HepG2 (cell line): ENCODE data around the gene RAPGEF6. TPM values are rescaled to one million over a fixed set of nuclear protein-coding genes. Genes with fewer than 3 reads are reported as not detected.

ENCODE experiments used
- BRD4 ChIP-seq: sonication (generic); formaldehyde crosslinking; IDR thresholded peaks from 2 replicates; pipeline ENCODE4 v1.4.0; 2020; ENCODE audit warnings: missing genetic modification reagents
- CERS6 ChIP-seq: sonication (generic); formaldehyde crosslinking; IDR thresholded peaks from 2 replicates; pipeline ENCODE4 v1.5.0; 2020; ENCODE audit warnings: missing genetic modification reagents
- CREBL2 ChIP-seq: sonication (generic); formaldehyde crosslinking; IDR thresholded peaks from 2 replicates; pipeline ENCODE4 v1.8.1; 2023; ENCODE audit warnings: missing genetic modification reagents, mild to moderate bottlenecking, borderline replicate concordance
- ELF1 ChIP-seq: sonication (generic); formaldehyde crosslinking; IDR thresholded peaks from 2 replicates; pipeline ENCODE4 v1.4.0; 2020; ENCODE audit warnings: missing genetic modification reagents
- HCFC1 ChIP-seq: fragments of 150-350 bp; IDR thresholded peaks from 2 replicates; pipeline ENCODE4 v1.6.1; 2014; ENCODE audit warnings: low read depth, low read length
- HNRNPH1 ChIP-seq: fragments of 200-400 bp; formaldehyde crosslinking; optimal IDR thresholded peaks from 2 replicates; pipeline ENCODE3; 2017; ENCODE audit warnings: mild to moderate bottlenecking, low read depth, low read length
- HOXA5 ChIP-seq: sonication (generic); formaldehyde crosslinking; IDR thresholded peaks from 2 replicates; pipeline ENCODE4 v1.4.0; 2020; ENCODE audit warnings: missing genetic modification reagents
- KAT7 ChIP-seq: IDR thresholded peaks from 2 replicates; pipeline ENCODE4 v1.6.1; 2018; ENCODE audit warnings: borderline replicate concordance, missing compliant biosample characterization
- MBD4 ChIP-seq: IDR thresholded peaks from 2 replicates; pipeline ENCODE4 v1.6.1; 2012; ENCODE audit warnings: low read length, inconsistent platforms, borderline replicate concordance
- MLXIP ChIP-seq: sonication (generic); formaldehyde crosslinking; IDR thresholded peaks from 2 replicates; pipeline ENCODE4 v1.9.0; 2021; ENCODE audit warnings: missing genetic modification reagents, borderline replicate concordance
- SP4 ChIP-seq: sonication (generic); formaldehyde crosslinking; IDR thresholded peaks from 2 replicates; pipeline ENCODE4 v1.8.1; 2023; ENCODE audit warnings: mild to moderate bottlenecking, missing genetic modification reagents
- UBTF ChIP-seq: sonication (generic); formaldehyde crosslinking; IDR thresholded peaks from 2 replicates; pipeline ENCODE4 v1.4.0; 2020; ENCODE audit warnings: mild to moderate bottlenecking, missing genetic modification reagents
- ZBTB14 ChIP-seq: sonication (generic); formaldehyde crosslinking; IDR thresholded peaks from 2 replicates; pipeline ENCODE4 v1.4.0; 2020; ENCODE audit warnings: missing genetic modification reagents
- ZMYM3 ChIP-seq: sonication (generic); formaldehyde crosslinking; IDR thresholded peaks from 2 replicates; pipeline ENCODE4 v1.5.1; 2020; ENCODE audit warnings: mild to moderate bottlenecking, missing genetic modification reagents
- ZNF383 ChIP-seq: sonication (generic); formaldehyde crosslinking; IDR thresholded peaks from 2 replicates; pipeline ENCODE4 v1.4.0; 2020; ENCODE audit warnings: missing genetic modification reagents, mild to moderate bottlenecking, borderline replicate concordance
- ZNF550 ChIP-seq: sonication (generic); formaldehyde crosslinking; IDR thresholded peaks from 2 replicates; pipeline ENCODE4 v1.4.0; 2020; ENCODE audit warnings: mild to moderate bottlenecking, missing genetic modification reagents, borderline replicate concordance
- ZNF567 ChIP-seq: sonication (generic); formaldehyde crosslinking; IDR thresholded peaks from 2 replicates; pipeline ENCODE4 v1.8.1; 2023; ENCODE audit warnings: mild to moderate bottlenecking, missing genetic modification reagents, borderline replicate concordance
- ZNF772 ChIP-seq: sonication (generic); formaldehyde crosslinking; IDR thresholded peaks from 2 replicates; pipeline ENCODE4 v1.5.0; 2020; ENCODE audit warnings: mild to moderate bottlenecking, missing genetic modification reagents
- polyA plus RNA-seq, 8 experiments: library from polyadenylated mRNA; depleted of rRNA in 3 of 8; stranded (reverse) in 7 of 8; unstranded in 1 of 8; fragments of >200 nt; fragmentation: Illumina TruSeq in 4 of 8; extraction: Trizol in 4 of 8; gene quantifications; 2 replicates each; pipeline versions ENCODE4 v1.2.1 to v1.2.3, GENCODE V29; 2011 to 2016; ENCODE audit warnings: low read depth in 4 of 8, missing spikeins in 1 of 8, mixed read lengths in 1 of 8; ENCODE audit not compliant: insufficient read depth in 1 of 8
- total RNA-seq, 5 experiments: library from RNA; depleted of rRNA; stranded (reverse); fragments of >200 nt; fragmentation: Illumina TruSeq; extraction: Trizol; gene quantifications; 2 replicates each; pipeline ENCODE4 v1.2.3, GENCODE V29; 2016; ENCODE audit warnings: low read depth in 1 of 5

RAPGEF6 gene
- total and polyA plus RNA-seq, 2 of the 13 experiments (the other 11 are each of a cell fraction or from before 2014, with no cell fraction given), result 7.7 to 24.6 TPM

- no peak for TF ChIP-seq ZNF383 (CRISPR knock-in tag)
- no peak for TF ChIP-seq CERS6 (CRISPR knock-in tag)
- no peak for TF ChIP-seq BRD4 (CRISPR knock-in tag)
- TF ChIP-seq ELF1 (CRISPR knock-in tag), result no peak
- TF ChIP-seq ZNF772 (CRISPR knock-in tag), result peak; percentile 75; the same call in 1 of the 2 replicates
- no peak for TF ChIP-seq SP4
- TF ChIP-seq HNRNPH1, result no peak
- no peak for TF ChIP-seq HOXA5 (CRISPR knock-in tag)
- no peak for TF ChIP-seq MLXIP (CRISPR knock-in tag)
- no peak for TF ChIP-seq ZBTB14 (CRISPR knock-in tag)
- peak; percentile 72; the same call in 1 of the 2 replicates for TF ChIP-seq KAT7 (CRISPR knock-in tag)
- 0 out of 2 replicates have a peak, but pooled peaks have one; percentile 14 for TF ChIP-seq ZMYM3 (CRISPR knock-in tag)
- no peak for TF ChIP-seq ZNF550 (CRISPR knock-in tag)
- no peak for TF ChIP-seq HCFC1
- TF ChIP-seq UBTF, result no peak
- no peak for TF ChIP-seq MBD4
- TF ChIP-seq ZNF567 (CRISPR knock-in tag), result no peak
- peak; percentile 15; the same call in 1 of the 2 replicates for TF ChIP-seq CREBL2 (CRISPR knock-in tag)
Observed at GRCh38 chr5:131634666-131634995, 398 bp downstream of the RAPGEF6 start (continued).
